ENCODE data around the gene DSCAML1. TPM values are rescaled to one million over a fixed set of nuclear protein-coding genes. Genes with fewer than 3 reads are reported as not detected.

Gene DSCAML1
- total RNA-seq, 1 experiment from 2014 or later = not detected

DNA sequence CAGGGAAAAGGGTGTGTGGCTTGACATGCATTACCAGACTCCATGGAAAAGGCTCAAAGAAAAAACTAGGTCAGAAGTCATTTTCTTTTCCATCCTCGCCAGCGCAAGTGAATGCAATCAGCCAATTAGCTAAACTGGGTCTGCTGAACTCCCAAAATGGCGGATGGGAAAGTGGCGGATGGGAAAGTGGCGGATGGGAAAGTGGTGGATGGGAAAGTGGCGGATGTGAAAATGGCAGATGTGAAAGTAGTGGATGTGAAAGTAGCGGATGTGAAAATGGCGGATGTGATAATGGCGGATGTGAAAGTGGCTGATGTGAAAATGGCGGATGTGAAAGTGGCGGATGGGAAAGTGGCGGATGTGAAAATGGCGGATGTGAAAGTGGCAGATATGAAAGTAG is 311.0 kb downstream of the DSCAML1 start:
- peaks cover 3% of the 10 kb centered on the region; the same call in 1 of the 2 replicates for H3K27me3 ChIP-seq
- H3K9me3 ChIP-seq = no peaks in the 10 kb centered on the region
- H3K4me3 ChIP-seq = no peak overlapping the region
- H3K36me3 ChIP-seq = no peaks in the 10 kb centered on the region
- DNase-seq = no peak

DNA sequence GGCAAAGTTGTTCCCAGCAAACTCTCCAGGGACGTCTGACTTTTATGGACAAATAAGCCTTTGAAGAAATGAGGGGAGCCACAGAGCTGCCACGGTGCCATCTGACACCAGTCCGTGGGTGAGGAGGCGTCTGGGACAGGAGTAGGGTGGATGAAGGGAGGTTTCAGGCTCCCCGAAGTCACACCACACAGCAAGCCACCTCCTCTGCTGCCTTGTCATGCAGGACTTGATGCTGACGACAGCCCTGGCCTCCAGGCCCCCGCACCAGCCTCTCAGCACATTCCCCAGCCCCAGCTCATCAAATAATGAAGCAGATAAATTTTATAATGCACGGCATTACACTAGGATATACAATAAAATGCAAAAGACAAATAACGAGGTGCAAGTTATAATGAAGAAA is 312.9 kb downstream of the DSCAML1 start:
- H3K36me3 ChIP-seq = no peaks in the 10 kb centered on the region
- DNase-seq = no peak
- peaks cover 3% of the 10 kb centered on the region; the same call in 1 of the 2 replicates for H3K27me3 ChIP-seq
- no peak overlapping the region for H3K4me3 ChIP-seq
- no peaks in the 10 kb centered on the region for H3K9me3 ChIP-seq

DNA sequence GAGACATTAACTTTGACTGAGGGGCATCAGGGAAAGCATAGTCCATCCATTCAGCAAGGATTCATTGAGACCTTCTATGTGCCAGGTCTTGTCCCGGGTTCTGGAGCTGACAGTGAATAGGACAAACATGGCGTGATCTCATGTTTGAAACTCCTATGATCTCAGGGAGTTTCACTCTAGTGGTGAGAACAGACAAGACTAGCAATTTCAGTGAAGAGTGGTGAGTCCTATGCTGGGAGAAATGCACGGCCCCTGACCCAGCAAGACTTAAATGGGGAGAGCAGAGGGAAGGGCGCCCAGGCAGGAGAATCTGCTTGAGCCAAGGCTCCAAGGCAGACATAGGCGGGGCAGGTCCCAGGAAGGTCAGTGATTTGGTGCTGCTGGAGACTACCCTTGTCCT is 313.6 kb downstream of the DSCAML1 start:
- no peak for DNase-seq
- Histone ChIP-seq H3K4me3 (no peak overlapping the region), H3K36me3 (no peaks in the 10 kb centered on the region)

DNA sequence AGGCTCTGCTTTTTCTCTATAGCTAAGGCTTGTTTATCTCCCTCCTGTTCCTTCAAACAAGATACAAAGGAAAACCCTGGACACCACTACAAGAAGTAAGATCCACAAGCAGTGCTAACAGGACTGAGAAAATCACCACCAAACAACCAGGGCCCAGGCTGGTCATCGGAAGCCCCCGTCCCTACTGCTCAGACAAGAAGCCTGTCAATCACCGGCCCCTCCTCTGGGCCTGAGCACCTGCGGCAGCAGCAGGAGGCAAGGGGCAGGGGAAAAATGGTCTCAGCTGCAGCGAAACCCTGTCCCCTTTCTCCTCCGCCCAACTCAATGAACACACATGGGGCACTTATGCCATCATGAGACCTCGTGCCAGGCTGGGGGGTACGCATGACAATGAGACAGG is 314.1 kb downstream of the DSCAML1 start:
- no peak for DNase-seq
- Histone ChIP-seq H3K36me3 (no peaks in the 10 kb centered on the region), H3K9me3 (no peaks in the 10 kb centered on the region), H3K4me3 (no peak overlapping the region), H3K27me3 (peaks cover 3% of the 10 kb centered on the region; the same call in 1 of the 2 replicates)

More for the DNA sequence above, 313.6 kb downstream of the DSCAML1 start:
- H3K27me3 ChIP-seq = peaks cover 3% of the 10 kb centered on the region; the same call in 1 of the 2 replicates
- H3K9me3 ChIP-seq = no peaks in the 10 kb centered on the region

DNA sequence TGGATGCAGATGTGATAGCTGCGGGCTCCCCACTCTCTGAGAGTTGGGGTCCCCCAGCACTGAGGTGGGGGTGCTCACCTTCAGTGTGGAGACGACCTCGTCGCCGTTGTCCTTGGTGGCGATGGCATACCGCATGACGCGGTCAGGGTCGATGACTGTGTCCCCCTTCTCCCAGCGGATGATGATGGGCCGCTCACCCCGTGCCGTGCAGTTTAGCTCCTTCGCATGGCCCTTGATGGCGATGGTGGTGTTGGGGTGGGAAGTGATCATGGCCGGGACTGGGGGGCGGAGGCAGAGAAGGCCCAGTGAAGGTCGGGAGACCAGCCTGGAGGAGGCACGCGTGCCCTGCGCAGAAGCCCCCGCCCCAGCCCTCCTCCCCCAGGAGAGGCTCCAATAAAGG is 315.1 kb downstream of the DSCAML1 start:
- no peaks in the 10 kb centered on the region for H3K9me3 ChIP-seq
- no peak for DNase-seq
- H3K27me3 ChIP-seq = peaks cover 3% of the 10 kb centered on the region; the same call in 1 of the 2 replicates
- H3K4me3 ChIP-seq = no peak overlapping the region
- no peaks in the 10 kb centered on the region for H3K36me3 ChIP-seq

DNA sequence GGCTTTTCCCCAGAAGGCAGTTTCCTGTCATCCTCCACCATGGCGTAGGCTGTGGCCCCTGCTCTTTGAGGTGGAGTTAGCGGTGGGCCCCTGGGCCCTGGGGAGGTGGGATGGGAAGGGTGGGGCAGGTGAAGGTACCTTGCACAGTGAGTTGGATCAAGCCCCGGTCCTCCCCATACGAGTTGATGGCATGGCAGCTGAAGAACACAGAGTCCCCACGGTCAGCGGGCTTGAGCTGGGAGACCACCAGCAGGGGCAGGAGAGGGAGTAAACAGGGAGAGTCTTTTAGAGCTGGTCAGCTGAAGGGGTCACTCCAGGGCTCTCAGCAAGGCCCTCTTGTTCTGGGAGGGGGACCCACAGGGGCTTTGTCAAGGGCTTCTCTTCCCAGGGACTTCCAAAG is 316.0 kb downstream of the DSCAML1 start:
- Histone ChIP-seq H3K4me3 (no peak overlapping the region), H3K36me3 (no peaks in the 10 kb centered on the region), H3K9me3 (no peaks in the 10 kb centered on the region), H3K27me3 (peaks cover 3% of the 10 kb centered on the region; the same call in 1 of the 2 replicates)
- no peak for DNase-seq

DNA sequence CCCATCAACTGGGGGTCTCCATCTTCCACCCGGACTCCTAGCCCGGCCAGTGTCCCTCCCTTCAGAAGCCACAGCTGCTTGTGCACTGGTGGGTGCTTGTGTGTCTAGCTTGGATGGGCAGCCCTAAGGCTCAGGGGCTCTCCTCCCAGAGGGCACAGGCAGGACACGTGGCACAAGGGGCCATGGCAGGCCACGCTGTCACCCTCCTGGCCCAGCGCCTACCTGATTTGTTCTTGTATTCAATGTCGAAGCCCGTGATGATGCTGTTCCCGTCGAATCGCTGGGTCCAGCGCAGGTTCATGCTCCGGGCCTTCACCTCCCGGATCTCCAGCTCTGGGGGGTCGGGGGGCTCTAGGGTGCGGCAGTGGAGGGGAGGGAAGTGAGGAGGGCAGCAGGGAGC is 316.8 kb downstream of the DSCAML1 start:
- Histone ChIP-seq H3K4me3 (no peak overlapping the region), H3K36me3 (no peaks in the 10 kb centered on the region), H3K27me3 (peaks cover 5% of the 10 kb centered on the region; the same call in 1 of the 2 replicates), H3K9me3 (no peaks in the 10 kb centered on the region)
- no peak for DNase-seq

DNA sequence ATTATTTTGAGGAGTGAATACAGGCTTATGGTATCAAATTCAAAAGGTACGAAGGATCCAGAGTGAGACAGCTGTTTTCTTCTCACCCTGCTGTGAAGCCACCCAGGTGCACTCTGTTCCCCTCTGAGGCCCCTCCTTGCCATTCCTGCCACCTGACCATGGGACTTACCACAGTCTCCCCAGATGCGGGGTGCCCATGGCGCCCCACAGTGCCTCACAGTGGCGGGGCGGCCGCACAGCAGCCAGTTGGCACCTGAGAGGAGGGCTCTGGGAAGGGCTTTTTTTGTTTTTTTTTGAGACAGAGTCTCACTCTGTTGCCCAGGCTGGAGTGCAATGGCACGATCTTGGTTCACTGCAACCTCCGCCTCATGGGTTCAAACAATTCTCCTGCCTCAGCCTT is 317.6 kb downstream of the DSCAML1 start:
- no peaks in the 10 kb centered on the region for H3K9me3 ChIP-seq
- no peaks in the 10 kb centered on the region for H3K36me3 ChIP-seq
- H3K4me3 ChIP-seq = no peak overlapping the region
- DNase-seq = no peak
- H3K27me3 ChIP-seq = peaks cover 5% of the 10 kb centered on the region; the same call in 1 of the 2 replicates

DNA sequence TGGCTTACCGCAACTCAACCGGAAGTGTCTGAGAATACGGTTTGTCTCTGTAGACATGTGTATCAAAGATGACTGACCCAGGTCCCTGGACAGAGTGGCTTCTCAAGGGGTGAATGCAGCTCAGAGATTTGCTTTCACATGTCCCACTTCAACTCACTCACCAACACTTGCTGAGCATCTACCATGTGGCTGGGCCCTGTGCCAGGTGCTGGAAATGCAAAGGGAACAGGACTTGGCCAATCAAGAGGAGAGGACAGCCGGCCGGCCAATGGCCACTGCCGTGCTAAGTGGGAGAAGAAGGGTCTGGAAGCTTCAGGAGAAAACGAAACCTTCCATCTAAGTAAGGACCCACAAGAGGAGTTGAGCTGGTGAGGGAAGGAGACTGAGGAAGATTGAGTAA is 318.1 kb downstream of the DSCAML1 start:
- no peak for DNase-seq
- H3K36me3 ChIP-seq = no peaks in the 10 kb centered on the region

DNA sequence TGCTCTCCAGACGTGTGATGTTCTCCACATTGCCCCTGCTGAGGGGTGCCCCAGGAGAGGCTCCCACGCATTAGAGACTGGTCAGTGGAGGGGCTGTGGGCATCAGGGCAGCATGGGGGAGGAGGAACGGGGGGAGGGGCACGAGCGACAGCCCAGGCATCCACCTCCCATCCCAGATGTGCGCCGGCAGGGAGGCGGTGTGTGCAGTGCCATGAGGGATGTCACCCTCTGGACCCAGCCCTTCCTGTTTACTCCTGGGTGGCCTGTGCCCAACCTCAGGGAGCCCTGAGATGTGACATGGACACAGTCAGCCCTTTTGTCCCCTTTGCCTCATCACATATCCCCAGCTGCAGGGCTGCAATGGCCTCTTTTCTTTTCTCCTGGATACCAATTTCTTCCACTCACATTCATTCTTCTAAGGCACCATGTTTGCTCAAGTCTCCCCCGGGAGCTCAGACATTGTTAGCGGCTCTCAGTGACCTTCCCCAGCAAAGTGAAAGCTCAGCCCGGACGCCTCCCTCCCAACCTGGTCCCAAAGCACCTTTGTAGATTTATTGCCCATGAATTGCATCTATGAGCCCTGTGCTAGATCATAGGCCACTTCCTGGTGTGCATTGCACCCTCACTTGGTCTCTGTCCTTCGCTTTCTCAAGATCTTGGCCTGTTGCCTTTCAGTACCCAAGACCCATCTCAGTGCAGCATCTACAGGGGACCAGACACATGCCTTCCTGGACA is 318.7 kb downstream of the DSCAML1 start:
- no peaks in the 10 kb centered on the region for H3K9me3 ChIP-seq
- no peak for DNase-seq
- H3K4me3 ChIP-seq = no peak overlapping the region
- peaks cover 5% of the 10 kb centered on the region; the same call in 1 of the 2 replicates for H3K27me3 ChIP-seq
- no peaks in the 10 kb centered on the region for H3K36me3 ChIP-seq

More for the DNA sequence above, 318.1 kb downstream of the DSCAML1 start:
- no peaks in the 10 kb centered on the region for H3K9me3 ChIP-seq
- peaks cover 5% of the 10 kb centered on the region; the same call in 1 of the 2 replicates for H3K27me3 ChIP-seq
- H3K4me3 ChIP-seq = no peak overlapping the region

DNA sequence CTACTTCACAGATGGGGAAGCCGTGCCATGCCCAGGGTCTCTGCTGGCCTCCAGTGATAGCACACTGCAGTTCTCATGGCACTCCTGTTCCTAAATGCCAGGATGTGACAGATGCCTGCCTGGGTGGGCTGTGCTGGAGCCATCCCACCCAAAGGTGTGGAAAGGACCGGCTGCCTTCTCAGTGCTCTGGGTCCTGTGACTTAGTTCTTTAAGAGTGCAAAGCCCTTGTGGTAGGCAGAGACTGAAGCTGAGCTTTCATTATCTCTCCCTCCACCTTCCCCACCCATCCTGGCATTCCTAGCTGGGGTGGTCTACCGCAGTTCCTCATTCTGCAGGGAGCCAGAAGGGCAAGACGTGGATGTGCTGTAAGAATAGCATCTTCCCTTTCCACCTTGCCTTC is 319.3 kb downstream of the DSCAML1 start:
- Histone ChIP-seq H3K27me3 (peaks cover 5% of the 10 kb centered on the region; the same call in 1 of the 2 replicates), H3K36me3 (no peaks in the 10 kb centered on the region), H3K9me3 (no peaks in the 10 kb centered on the region), H3K4me3 (no peak overlapping the region)
- DNase-seq = no peak

DNA sequence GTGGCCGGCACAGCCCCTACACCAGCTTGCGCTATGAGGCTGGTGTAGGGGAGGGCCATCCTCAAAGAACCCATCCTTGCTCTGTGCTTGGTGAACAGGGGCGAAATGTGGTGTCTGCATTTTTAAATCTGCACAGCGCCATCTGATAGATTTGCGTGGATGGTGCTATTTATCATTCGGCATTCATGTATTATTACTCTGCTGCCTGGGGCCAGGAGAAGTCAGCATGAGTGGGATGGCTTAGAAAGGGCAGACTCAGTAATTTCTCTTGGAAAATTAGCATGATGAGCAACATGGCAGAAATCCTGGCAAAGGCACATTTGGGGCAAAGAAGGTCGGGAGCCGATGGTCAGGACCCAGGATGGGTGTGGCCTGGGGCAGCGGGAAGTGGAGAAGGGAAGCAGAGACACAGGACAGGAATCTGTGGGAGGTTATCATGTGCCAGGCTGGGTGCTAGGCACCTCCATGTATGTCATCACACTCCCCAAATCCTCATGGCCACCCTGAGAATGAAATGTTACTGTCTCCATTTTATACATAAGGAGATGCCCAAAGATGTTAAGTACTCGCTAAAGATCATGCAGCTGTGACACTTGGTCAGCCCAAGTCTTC is 320.4 kb downstream of the DSCAML1 start:
- H3K36me3 ChIP-seq = no peaks in the 10 kb centered on the region
- H3K4me3 ChIP-seq = no peak overlapping the region
- DNase-seq = no peak
- H3K9me3 ChIP-seq = no peaks in the 10 kb centered on the region
- H3K27me3 ChIP-seq = 0 out of 2 replicates have a peak, but pooled peaks cover 3% of the 10 kb centered on the region

DNA sequence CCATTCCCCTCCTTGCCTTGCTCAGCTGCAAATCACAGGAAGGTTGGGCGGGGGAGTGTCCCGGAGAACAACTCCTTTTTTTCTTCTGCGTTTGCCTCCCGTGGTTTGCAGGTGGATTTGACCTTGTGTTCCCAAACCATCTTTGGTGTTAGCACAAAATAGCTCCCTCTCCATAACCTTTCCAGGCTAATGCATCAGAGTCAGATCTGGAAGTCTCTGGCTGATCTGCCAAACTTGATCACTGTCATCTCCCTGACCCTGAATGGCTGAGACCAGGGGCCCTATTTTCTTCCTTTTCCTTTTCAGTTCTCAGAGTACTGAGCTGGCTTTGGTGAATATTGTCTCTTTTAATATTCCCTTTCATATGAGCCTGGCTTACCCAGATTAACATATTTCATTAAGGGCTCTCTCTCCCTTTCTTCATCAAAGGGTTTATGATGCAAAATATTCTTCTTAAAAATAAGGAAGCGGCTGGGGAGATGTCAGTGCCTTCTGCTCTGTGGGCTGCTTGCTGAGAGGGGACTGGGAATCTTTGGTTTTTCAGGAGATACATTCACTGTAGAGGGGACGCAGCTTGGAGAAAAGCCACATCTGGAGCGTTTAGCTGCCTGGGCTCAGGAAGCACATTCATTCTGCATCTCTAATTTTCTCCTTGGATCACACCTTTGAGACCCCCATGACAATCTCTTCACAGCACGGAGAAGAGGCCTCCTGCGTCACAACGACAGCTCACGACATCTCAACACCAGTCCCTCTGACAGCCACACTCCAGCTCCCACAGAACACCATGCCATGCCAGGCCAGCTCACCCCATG is 321.1 kb downstream of the DSCAML1 start:
- no peak for DNase-seq
- Histone ChIP-seq H3K36me3 (no peaks in the 10 kb centered on the region), H3K9me3 (no peaks in the 10 kb centered on the region), H3K4me3 (no peak overlapping the region), H3K27me3 (0 out of 2 replicates have a peak, but pooled peaks cover 3% of the 10 kb centered on the region)

DNA sequence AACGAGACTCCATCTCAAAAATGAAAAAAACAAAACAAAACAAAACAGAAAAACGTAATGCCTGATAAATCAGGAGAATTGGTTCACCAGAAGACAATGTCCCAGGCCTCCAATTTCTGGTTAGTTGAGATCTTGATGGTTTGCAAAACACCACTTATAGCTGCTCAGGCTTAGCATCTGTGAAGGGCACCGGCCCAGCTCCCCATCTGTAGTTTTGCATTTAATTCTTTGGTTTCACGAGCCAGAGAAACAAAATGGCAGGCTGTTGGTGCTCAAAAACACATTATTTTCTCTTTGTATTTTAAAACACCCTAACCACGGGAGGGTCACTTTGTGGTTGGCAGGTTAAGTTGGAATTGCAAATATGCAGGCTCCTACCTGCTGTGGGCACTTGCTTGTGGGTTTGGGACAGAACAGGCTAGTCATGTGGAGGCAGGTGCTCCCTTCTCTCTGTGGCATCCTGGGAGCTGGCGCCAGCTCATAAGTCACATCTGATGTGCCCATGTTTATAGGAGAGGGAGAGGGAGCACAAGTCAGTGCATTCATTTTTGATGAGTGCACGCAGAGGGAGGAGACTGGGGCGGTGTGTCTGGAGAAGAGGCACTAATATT is 323.4 kb downstream of the DSCAML1 start:
- Histone ChIP-seq H3K27me3 (0 out of 2 replicates have a peak, but pooled peaks cover 3% of the 10 kb centered on the region), H3K36me3 (no peaks in the 10 kb centered on the region), H3K4me3 (no peak overlapping the region), H3K9me3 (no peaks in the 10 kb centered on the region)
- no peak for DNase-seq

DNA sequence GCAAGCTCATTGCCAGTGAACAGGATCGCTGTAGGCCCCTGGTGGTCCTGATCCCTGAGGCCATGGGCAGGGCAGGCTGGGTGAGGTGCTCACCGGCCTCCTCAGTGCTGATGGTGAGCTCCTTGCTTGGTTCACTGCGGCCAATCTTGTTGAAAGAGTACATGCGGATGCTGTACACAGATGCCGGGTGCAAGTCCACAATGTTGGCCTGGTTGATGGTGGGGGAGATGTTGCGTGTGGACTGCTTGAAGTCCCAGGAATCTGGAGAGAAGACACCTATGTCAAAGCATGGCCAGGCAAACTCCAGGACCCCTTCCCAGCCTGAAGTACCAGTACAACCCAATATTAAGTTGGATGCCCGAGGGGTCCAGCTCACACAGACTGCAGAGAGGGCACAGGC is 325.2 kb downstream of the DSCAML1 start:
- Histone ChIP-seq H3K9me3 (no peaks in the 10 kb centered on the region), H3K4me3 (no peak overlapping the region), H3K36me3 (no peaks in the 10 kb centered on the region), H3K27me3 (0 out of 2 replicates have a peak, but pooled peaks cover 3% of the 10 kb centered on the region)
- DNase-seq = no peak

DNA sequence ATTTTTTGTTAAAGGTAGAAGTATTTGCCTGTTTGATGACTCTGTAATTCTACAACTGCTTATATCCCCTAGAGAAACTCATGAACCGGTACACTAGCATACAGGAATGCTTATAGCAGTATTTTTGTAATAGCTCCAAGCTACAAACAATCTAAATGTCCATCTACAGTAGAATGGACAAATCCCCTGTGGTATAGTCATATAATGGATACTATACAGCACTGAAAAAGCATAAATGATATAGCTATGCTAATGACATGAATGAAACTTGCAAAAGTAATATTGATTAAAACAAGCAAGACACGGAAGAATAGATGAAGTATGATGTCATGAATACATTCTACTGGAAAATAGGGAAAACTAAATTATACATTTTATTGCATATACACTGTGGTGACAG is 326.4 kb downstream of the DSCAML1 start:
- Histone ChIP-seq H3K36me3 (no peaks in the 10 kb centered on the region), H3K27me3 (no peaks in the 10 kb centered on the region)
- no peak for DNase-seq

DNA sequence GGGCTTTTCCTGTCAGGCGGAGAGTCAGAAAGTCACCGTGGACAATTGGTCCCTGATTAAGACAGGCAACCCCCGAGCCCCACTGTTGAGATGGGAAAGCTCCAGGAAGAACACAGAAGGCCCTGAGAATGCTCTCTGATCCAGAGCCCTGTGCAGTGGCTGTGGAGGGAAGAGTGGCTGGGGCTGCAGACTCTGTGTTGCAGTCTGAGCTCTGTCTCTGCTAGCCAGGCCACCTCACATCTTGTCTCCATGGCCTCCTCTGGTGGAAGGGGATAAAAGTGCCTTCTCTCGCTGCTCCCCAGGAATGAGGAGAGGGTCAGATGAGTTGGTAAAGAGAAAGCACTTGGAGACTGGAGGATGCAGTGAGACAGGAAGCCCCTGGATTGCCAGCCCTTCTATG is 328.1 kb downstream of the DSCAML1 start:
- Histone ChIP-seq H3K36me3 (no peaks in the 10 kb centered on the region), H3K9me3 (no peaks in the 10 kb centered on the region), H3K27me3 (no peaks in the 10 kb centered on the region), H3K4me3 (no peak overlapping the region)
- DNase-seq = no peak

More for the DNA sequence above, 326.4 kb downstream of the DSCAML1 start:
- no peaks in the 10 kb centered on the region for H3K9me3 ChIP-seq
- no peak overlapping the region for H3K4me3 ChIP-seq
